Effector CD4-positive, alpha-beta T cell (primary cell): ENCODE measurements around the gene TNFAIP8L1.

Experiments used
- DNase-seq: peaks from one replicate; pipeline ENCODE4 v3.0.0-alpha.2; 2020

Gene TNFAIP8L1

DNA sequence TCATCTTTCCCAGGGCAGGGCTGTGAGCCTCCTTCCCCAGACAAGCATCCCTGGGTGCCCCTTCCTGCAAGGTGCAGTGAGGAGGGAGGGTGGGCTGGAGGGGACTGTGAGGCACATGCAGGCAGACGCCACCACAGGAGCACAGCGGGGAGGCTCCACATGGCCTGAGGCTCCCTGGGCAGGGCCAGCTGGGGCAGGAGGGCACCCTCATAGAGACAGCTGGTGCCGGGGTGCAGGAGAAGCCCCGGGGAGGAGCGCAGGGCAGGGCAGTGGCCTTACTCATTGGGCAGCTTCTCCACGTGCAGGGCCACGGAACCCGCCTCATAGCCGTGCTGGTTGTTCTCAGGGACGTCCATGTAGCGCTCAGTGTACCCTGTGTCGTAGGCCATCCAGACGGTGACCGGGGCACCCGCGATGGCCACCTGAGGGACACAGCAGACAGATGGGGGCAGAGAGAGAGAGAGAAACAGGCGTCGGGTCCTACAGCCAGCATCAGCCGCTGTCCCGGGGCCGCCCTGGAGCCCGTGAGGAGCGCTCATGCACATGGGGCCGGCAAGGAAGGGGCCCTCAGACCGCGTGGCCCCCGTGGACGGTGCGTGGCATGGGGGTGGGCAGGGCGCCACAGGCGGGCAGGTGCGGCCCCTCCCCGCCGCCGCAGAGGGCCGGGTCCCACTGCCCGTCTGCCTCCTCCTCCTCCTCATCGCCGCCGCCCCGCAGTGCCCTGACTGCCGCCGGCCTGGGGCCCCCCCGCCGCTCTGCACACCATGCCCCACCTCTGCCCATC is 43.3 kb downstream of the TNFAIP8L1 start:
- DNase-seq: no peak

DNA sequence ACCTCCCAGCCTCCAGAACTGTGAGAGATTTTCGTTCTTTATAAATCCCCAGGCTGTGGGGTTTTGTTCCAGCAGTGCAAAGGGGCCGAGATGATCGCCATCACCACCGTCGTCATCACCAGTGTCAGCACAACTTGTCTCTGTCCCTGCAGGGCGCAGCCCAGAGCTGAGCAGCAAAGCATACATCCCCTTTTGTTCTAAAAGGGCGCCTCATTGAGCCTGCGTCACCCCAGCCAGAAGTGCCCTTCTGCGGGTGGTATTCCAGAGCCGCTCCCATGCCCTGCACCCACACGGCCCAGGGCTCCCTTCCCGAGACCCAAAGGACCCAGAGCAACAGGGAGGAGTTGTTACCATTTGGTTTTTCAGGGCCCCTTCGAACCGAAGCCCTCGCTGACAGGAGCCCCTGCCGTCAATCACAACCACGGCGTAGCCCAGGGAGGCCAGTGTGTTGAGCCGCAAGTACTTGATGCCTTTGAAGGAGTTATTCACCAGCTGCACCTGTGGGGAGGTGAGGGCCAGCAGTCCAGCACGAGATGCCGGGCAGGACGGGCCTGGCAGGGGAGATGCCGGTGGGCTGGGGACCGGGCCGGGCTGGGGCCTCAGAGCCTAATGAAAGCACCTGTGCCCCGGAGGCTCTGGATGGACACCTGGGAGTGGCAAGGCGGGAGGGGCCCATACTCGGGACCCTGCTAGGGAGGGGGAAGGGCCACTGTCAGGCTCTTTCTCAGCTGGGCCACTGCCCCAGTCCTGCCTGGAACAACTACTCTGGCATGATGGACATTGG is 45.2 kb downstream of the TNFAIP8L1 start:
- DNase-seq: no peak

GRCh38 chr19:4686700-4687099 is 47.4 kb downstream of the TNFAIP8L1 start:
- DNase-seq: no peak

GRCh38 chr19:4687396-4687795 is 48.1 kb downstream of the TNFAIP8L1 start:
- no peak for DNase-seq

DNA sequence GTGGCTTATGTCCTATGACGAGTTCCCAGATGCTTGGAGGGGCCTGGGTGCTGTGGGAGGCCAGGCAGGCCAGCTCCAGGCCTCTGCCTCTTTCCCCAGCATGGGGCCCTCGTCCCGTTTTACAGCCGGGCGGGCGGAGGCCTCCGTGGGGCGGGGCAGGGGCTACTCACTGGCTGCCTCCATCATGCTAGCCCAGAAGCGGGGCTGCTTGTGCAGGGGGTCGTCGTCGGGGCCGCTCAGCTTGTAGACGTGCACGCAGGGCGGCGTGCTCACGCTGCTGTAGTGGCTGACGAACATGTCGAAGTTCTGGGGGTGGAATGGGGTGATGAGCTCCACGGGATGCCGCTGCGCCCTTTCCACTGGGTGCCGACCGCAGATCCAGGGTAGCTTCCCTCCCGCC is 49.3 kb downstream of the TNFAIP8L1 start:
- DNase-seq: no peak

DNA sequence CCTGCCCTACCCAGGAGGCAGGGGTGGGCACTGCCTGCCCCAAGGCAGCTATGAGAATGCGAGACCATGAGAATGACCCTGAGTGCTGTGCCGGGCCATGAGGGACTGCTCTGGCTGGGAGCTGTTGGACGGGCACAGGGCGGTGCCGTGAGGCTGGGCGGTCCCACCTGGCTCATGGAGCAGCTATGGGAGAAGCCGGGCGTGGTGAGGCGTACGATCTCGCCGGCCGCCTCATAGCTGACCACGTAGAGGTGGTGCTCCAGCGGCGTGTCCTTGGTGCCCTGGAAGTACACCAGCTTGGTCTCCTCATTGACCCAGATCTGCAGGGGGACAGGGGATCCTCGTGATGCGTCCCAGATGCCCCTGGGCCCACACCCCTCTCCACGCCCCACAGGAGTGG is 50.1 kb downstream of the TNFAIP8L1 start:
- DNase-seq: no peak

GRCh38 chr19:4690361-4690760 is 51.0 kb downstream of the TNFAIP8L1 start:
- no peak for DNase-seq

DNA sequence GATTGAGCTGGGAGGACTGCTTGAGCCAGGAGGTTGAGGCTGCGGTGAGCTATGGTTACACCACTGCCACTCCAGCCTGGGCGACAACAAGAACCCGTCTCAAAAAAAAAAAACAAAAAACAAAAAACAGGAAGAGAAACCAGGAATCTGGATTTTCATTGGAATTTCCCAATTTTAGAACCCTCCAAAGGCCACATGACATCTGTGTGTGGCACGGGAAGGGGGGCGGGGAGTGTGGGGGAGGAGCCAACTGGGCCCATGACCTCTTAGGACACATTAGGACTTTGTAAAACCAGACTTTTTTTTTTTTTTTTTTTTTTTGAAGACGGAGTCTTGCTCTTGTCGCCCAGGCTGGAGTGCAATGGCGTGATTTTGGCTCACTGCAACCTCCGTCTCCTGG is 52.1 kb downstream of the TNFAIP8L1 start:
- no peak for DNase-seq

DNA sequence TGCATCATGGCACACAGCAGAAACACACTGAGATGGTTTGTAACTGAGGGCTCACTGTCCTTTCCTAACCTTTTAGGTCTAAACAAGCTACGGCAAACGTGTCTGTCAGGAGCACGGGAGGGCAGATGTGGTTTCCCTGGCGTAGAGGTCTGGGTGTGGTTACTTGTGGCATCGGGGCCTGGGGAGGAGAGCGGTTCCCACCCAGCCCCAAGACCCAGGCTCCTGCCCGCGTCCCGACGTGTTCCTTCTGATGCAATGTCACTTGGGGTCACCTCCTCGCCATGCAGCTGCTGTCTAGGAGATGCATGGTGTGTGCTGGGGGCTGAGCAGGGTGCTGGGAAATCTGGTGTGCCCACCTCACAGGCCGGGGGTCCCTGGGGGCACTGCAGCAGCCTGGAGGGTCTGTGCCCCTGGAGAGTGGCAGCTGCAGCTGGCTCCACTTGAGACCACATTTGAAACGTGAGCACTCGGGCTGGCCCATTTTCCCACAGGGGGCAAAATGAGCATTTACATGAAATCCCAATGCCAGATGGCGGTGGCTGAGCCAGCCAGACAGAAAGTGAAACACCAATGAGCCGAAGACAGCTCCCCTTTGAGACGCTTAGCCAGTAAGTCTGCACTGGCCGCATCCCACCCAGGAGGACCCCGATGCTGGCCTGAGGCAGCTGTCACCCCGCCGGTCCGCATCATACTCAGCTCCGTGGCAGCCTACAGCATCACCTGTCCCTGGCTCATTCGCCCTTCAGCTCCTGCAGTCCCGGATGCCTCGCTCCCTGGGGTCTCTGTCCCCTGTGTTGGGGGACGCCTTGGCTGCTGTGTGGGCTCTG is 53.1 kb downstream of the TNFAIP8L1 start:
- no peak for DNase-seq

DNA sequence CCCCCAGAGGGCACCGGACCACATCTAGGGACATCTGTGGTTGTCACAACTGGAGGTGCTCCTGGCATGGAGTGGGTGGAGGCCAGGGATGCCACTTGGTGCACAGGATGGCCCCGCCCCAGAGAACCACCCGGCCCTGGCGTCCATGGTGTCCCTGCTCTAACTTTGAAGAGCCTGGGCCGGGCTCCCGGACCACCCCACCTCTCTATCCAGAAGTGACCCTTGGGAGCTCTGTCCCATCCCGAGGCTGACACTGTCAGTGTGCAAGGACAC is 53.7 kb downstream of the TNFAIP8L1 start:
- no peak for DNase-seq

GRCh38 chr19:4693471-4694121 is 54.3 kb downstream of the TNFAIP8L1 start:
- DNase-seq: no peak

DNA sequence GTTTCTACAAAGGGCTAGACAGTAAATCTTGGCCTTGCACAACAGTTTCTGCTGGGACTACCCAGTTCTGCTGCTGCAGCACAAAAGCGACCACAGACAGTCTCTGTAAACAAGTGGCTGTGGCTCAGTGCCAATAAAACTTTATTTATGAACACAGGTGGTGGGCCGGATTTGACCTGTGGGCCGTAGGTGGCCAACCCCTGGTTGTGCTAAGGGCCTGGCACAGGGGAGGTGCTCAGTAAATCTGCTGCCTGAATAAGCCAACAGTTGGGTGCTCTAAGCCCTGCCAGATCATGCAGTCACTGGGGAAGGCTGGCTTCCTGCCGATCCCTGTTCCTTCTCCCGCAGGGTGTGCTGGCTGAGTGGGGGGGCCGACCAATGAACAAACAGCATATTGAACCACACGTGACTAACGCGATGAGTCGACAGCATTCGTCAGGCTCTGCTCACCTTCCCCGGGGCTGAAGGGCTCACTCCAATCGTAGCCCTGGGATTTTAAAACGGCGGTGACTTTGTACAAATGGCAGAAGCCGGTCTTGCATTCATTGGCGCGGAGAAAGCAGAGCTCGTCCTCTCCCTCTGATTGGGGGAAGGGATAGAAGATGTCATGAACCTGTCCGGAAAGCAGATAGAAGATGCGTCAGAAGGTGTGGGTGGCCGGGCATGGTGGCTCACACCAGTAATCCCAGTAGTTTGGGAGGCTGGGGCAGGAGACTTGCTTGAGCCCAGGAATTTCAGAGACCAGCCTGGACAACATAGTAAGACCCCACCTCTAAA is 55.1 kb downstream of the TNFAIP8L1 start:
- DNase-seq: no peak

- no peak for DNase-seq
Observed at GRCh38 chr19:4695224-4695731, 56.0 kb downstream of the TNFAIP8L1 start.

DNA sequence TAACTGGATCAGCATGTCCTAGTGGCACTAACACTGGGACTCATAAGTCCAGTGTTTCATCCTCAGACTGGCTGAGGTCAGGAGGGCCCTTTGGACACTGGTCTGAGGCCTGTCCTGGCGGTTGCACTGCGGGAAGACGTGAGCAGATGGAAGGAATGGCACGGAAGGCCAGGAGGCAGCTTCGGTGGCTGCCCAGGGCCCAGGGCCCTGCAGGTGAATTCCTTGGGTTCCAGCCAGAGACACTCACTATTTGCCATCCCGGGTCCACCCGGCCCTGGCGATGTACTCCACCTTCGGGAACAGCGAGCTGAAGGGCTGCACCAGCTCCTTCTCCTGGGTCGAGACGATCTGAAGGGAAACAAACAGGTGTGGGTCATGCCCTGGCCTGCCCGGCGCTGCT is 58.0 kb downstream of the TNFAIP8L1 start:
- no peak for DNase-seq

GRCh38 chr19:4699826-4700692 is 60.7 kb downstream of the TNFAIP8L1 start:
- DNase-seq: no peak

DNA sequence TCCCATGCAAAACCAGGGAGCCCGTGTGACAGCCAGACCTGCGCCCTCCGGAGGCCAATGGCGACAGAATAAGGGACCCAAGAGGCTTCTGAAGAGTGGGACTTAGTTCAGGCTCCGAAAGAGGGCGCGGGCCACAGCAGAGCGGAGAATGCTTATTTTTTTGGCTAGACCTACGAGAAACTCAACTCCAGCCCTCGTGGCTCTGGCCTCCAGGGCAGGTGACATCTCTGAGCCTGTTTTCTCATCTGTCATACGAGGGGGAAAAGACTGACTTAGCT is 61.3 kb downstream of the TNFAIP8L1 start:
- DNase-seq: no peak

- no peak for DNase-seq
Observed at GRCh38 chr19:4701557-4701956, 62.2 kb downstream of the TNFAIP8L1 start.

DNA sequence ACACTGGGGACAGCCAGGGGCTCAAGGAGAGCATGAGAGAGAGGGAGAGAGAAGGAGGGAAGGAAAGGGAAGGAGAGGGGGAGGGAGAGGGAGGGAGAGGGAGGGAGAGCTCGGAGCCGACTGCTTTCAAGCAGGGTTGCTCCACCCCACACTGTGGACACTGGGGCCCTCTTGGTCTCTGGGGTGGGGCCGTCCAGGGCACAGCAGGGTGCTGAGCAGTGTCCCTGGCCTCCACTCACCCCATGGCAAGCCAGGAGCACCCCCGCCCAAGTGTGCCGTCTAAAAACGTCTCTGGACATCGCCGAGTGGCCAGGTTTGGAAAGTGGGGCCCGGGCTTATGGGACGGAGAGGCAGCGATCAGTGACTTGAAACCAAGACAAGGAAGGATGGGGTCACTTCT is 63.4 kb downstream of the TNFAIP8L1 start:
- DNase-seq: no peak

- no peak for DNase-seq
Observed at GRCh38 chr19:4703671-4704316, 64.5 kb downstream of the TNFAIP8L1 start.

GRCh38 chr19:4704317-4704673 is 65.0 kb downstream of the TNFAIP8L1 start:
- DNase-seq: no peak
